Hepatocyte (in vitro differentiated cells): ENCODE data around the gene UPK3A. TPM values are rescaled to one million over a fixed set of nuclear protein-coding genes. Genes with fewer than 3 reads are reported as not detected.

Source experiments
- DNase-seq: peaks from one replicate; pipeline ENCODE4 v3.0.0-alpha.2; 2016; ENCODE audit warnings: low spot score
- H2AFZ ChIP-seq: fragments of 200-600 bp; sonication (generic); 2 replicates; pipeline ENCODE4 v1.6.0; 2016; ENCODE audit warnings: antibody characterized with exemption, mild to moderate bottlenecking
- H3K27ac ChIP-seq: fragments of 200-600 bp; sonication (generic); 2 replicates; pipeline ENCODE4 v1.5.1; 2016; ENCODE audit warnings: mild to moderate bottlenecking
- H3K27me3 ChIP-seq: fragments of 200-600 bp; sonication (generic); 2 replicates; pipeline ENCODE4 v1.6.1; 2016
- H3K36me3 ChIP-seq: fragments of 200-600 bp; sonication (generic); replicated peaks from 2 replicates; pipeline ENCODE4 v1.5.1; 2016; ENCODE audit warnings: low read depth; ENCODE audit not compliant: insufficient read depth
- H3K4me1 ChIP-seq: fragments of 200-600 bp; sonication (generic); 2 replicates; pipeline ENCODE4 v1.5.1; 2016; ENCODE audit warnings: mild to moderate bottlenecking, moderate library complexity; ENCODE audit not compliant: insufficient read depth
- H3K4me2 ChIP-seq: fragments of 200-600 bp; sonication (generic); 2 replicates; pipeline ENCODE4 v1.6.0; 2016
- H3K4me3 ChIP-seq: fragments of 200-600 bp; sonication (generic); 2 replicates; pipeline ENCODE4 v1.5.1; 2016; ENCODE audit warnings: mild to moderate bottlenecking
- H3K79me2 ChIP-seq: fragments of 200-600 bp; sonication (generic); 2 replicates; pipeline ENCODE4 v1.6.0; 2017; ENCODE audit warnings: mild to moderate bottlenecking
- H3K9me2 ChIP-seq: fragments of 200-600 bp; sonication (generic); replicated peaks from 2 replicates; pipeline ENCODE4 v1.6.0; 2017; ENCODE audit warnings: mild to moderate bottlenecking; ENCODE audit not compliant: insufficient read depth
- H3K9me3 ChIP-seq: fragments of 200-600 bp; sonication (generic); 2 replicates; pipeline ENCODE4 v1.5.1; 2016; ENCODE audit warnings: low read depth, mild to moderate bottlenecking
- H4K20me1 ChIP-seq: fragments of 200-600 bp; sonication (generic); 2 replicates; pipeline ENCODE4 v1.6.0; 2016; ENCODE audit warnings: mild to moderate bottlenecking; ENCODE audit not compliant: insufficient read depth, poor library complexity, severe bottlenecking
- EZH2 ChIP-seq: fragments of 200-600 bp; sonication (generic); IDR thresholded peaks from 2 replicates; pipeline ENCODE4 v1.6.1; 2016; ENCODE audit warnings: antibody characterized with exemption, mild to moderate bottlenecking, borderline replicate concordance
- EZH2phosphoT487 ChIP-seq: fragments of 200-600 bp; sonication (generic); IDR thresholded peaks from one replicate; pipeline ENCODE4 v1.6.1; 2018; ENCODE audit warnings: antibody characterized with exemption, mild to moderate bottlenecking, low read depth, moderate library complexity; ENCODE audit not compliant: unreplicated experiment, severe bottlenecking
- WGBS: methylation state at CpG from one replicate; pipeline ENCODE4 v1.1.6; 2016; ENCODE audit warnings: low lambda C conversion rate; ENCODE audit errors: missing lambda C conversion rate; 5-methylcytosine and 5-hydroxymethylcytosine counted together
- polyA plus RNA-seq: library from polyadenylated mRNA; unstranded; fragments of >200 nt; fragmentation: Nextera tagmentation; extraction: Ambion mirVana; gene quantifications from 2 replicates; pipeline ENCODE4 v1.2.1, GENCODE V29; 2016
- total RNA-seq: library from RNA; depleted of rRNA; stranded (reverse); fragments of >200 nt; gene quantifications from 2 replicates; pipeline ENCODE4 v1.2.3, GENCODE V29; 2014
- TF ChIP-seq, protein P1 (sequence below): fragments of 200-600 bp; sonication (generic); IDR thresholded peaks from 2 replicates; pipeline ENCODE4 v1.5.1; 2016; ENCODE audit warnings: antibody characterized with exemption, mild to moderate bottlenecking; ENCODE audit not compliant: poor library complexity

UPK3A gene
- total and polyA plus RNA-seq, 2 experiments from 2014 or later = 14.9 to 41.8 TPM

DNA sequence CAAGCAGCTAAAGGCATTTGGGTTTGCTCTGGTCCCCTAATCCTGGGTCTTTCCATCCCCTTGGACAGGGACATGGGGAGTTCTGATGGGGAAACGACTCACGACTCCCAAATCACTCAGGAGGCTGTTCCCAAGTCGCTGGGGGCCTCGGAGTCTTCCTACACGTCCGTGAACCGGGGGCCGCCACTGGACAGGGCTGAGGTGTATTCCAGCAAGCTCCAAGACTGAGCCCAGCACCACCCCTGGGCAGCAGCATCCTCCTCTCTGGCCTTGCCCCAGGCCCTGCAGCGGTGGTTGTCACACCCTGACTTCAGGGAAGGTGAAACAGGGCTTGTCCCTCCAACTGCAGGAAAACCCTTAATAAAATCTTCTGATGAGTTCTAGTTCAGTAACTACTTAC is 10.7 kb downstream of the UPK3A start:
- Histone ChIP-seq H2AFZ (no peak overlapping the region), H3K79me2 (no peaks in the 10 kb centered on the region), H3K4me2 (no peak overlapping the region), H3K27me3 (no peaks in the 10 kb centered on the region), H3K27ac (no peak overlapping the region), H4K20me1 (no peaks in the 10 kb centered on the region), H3K9me2 (no peaks in the 10 kb centered on the region), H3K9me3 (no peaks in the 10 kb centered on the region), H3K4me3 (no peak overlapping the region), H3K36me3 (no peaks in the 10 kb centered on the region), H3K4me1 (no peaks in the 10 kb centered on the region)
- TF ChIP-seq, protein P1, sequence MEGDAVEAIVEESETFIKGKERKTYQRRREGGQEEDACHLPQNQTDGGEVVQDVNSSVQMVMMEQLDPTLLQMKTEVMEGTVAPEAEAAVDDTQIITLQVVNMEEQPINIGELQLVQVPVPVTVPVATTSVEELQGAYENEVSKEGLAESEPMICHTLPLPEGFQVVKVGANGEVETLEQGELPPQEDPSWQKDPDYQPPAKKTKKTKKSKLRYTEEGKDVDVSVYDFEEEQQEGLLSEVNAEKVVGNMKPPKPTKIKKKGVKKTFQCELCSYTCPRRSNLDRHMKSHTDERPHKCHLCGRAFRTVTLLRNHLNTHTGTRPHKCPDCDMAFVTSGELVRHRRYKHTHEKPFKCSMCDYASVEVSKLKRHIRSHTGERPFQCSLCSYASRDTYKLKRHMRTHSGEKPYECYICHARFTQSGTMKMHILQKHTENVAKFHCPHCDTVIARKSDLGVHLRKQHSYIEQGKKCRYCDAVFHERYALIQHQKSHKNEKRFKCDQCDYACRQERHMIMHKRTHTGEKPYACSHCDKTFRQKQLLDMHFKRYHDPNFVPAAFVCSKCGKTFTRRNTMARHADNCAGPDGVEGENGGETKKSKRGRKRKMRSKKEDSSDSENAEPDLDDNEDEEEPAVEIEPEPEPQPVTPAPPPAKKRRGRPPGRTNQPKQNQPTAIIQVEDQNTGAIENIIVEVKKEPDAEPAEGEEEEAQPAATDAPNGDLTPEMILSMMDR = no peak
- 91% methylated on average over 9 of the region's 9 CpGs for WGBS
- DNase-seq = no peak

DNA sequence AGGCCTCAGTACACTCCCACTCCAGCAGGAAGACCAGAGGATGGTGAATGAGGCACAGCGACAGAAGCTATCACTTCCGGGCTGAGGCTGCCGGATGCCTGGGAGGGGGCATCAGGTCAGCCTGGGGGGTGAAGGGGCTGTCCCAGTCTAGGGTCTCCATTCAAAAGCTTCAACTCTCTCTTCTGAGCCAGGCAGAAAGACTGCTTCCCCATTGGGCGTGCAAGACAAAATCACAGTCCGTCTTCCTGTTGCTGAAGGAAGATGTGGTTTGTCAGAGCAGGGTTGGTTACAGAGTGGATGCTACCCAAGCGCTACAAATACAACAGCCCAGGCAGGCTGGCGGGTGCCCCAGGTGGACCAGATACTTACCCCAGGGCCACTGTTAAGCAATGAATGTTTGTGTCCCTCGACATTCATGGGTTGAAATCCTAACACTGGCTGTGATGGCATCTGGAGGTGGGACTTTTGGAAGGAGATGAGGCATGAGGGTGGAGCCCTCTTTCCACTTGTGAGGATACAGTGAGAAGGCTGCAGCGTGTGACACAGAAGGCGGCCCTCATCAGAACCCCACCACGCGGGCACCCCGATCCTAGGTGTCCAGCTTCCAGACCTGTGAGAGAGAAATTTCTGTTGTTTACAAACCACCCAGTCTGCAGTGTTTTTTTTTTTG is 12.0 kb downstream of the UPK3A start:
- Histone ChIP-seq H3K27me3 (no peaks in the 10 kb centered on the region), H3K4me2 (no peak overlapping the region), H3K27ac (no peak overlapping the region), H3K4me3 (no peak overlapping the region), H2AFZ (no peak overlapping the region), H3K9me3 (no peaks in the 10 kb centered on the region), H3K9me2 (no peaks in the 10 kb centered on the region), H3K36me3 (no peaks in the 10 kb centered on the region), H3K4me1 (no peaks in the 10 kb centered on the region), H4K20me1 (no peaks in the 10 kb centered on the region), H3K79me2 (no peaks in the 10 kb centered on the region)
- no peak for TF ChIP-seq EZH2
- no peak for TF ChIP-seq EZH2phosphoT487
- TF ChIP-seq, protein P1 = no peak
- no peak for DNase-seq
- WGBS = 88% methylated on average over 13 of the region's 13 CpGs

DNA sequence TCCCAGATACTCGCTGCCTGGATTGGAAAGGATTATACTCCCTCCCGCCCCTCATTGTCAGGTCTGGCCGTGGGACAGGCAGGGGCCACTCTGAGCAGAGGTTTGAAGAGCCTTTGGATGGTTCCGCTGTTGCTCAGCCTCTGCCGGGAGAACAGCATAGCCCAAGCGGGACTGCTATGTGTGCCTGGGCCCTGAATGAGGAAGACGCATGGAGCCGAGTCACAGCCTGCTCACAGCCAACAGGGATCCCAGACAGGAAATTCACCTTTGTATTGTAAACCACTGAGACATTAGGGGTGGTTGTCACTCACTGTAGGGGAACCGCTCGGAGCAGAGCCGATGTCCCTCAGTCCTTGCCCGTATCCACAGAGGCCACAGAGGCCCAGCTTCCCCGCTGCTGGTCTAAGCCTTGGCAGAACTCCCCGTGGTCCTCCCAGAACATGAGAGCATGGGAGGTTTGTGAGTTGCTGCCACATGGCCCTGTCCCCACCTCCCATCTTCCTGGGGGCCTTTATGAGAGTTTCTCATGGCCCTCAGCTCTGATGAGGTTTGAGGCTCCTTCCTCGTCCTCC is 14.3 kb downstream of the UPK3A start:
- no peaks in the 10 kb centered on the region for H3K4me1 ChIP-seq
- no peaks in the 10 kb centered on the region for H3K36me3 ChIP-seq
- H2AFZ ChIP-seq = no peak overlapping the region

DNA sequence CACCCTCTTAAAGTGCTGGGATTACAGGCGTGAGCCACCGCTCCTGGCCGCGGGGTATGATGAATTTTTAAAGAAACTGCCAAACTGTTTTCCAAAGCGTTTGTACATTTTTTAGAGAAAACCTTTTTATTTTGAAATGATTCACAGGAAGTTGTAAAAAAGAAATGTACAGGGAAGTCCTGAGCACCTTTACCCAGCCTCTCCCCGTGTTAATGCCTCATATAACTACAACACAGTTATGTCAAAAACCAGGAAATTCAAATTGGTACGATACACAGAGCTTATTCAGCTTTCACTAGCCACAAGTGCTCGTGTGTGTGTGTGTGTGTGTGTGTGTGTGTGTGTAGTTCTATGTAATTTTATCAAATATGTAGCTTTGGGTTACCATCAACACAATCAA is 18.0 kb downstream of the UPK3A start:
- no peaks in the 10 kb centered on the region for H3K9me2 ChIP-seq
- DNase-seq = no peak
- TF ChIP-seq, protein P1 = no peak
- TF ChIP-seq EZH2phosphoT487 = no peak
- TF ChIP-seq EZH2 = no peak
- no peak overlapping the region for H3K27ac ChIP-seq
- H4K20me1 ChIP-seq = no peaks in the 10 kb centered on the region
- H3K27me3 ChIP-seq = no peaks in the 10 kb centered on the region
- no peak overlapping the region for H3K4me3 ChIP-seq
- WGBS = 79% methylated on average over 8 of the region's 8 CpGs
- no peaks in the 10 kb centered on the region for H3K9me3 ChIP-seq
- H3K4me2 ChIP-seq = no peak overlapping the region
- no peaks in the 10 kb centered on the region for H3K36me3 ChIP-seq
- H3K4me1 ChIP-seq = peaks cover 11% of the 10 kb centered on the region
- no peak overlapping the region for H2AFZ ChIP-seq
- H3K79me2 ChIP-seq = no peaks in the 10 kb centered on the region

More for the DNA sequence above, 14.3 kb downstream of the UPK3A start:
- H3K27me3 ChIP-seq = no peaks in the 10 kb centered on the region
- no peaks in the 10 kb centered on the region for H3K9me3 ChIP-seq
- no peaks in the 10 kb centered on the region for H4K20me1 ChIP-seq
- no peaks in the 10 kb centered on the region for H3K79me2 ChIP-seq
- no peak for DNase-seq
- H3K9me2 ChIP-seq = no peaks in the 10 kb centered on the region
- no peak overlapping the region for H3K4me2 ChIP-seq
- no peak overlapping the region for H3K27ac ChIP-seq
- 84% methylated on average over 15 of the region's 15 CpGs for WGBS
- TF ChIP-seq EZH2 = no peak
- TF ChIP-seq EZH2phosphoT487 = no peak
- no peak overlapping the region for H3K4me3 ChIP-seq
